Osteoblast (primary cell): ENCODE data around the gene PROM1. TPM values are rescaled to one million over a fixed set of nuclear protein-coding genes. Genes with fewer than 3 reads are reported as not detected.
A peak's percentile ranks its signal among the peaks of the same experiment; 100 is the strongest.

Experiments
- DNase-seq: peaks from one replicate; pipeline ENCODE4 v3.0.0; 2011; ENCODE audit warnings: low spot score, mixed read lengths; ENCODE audit not compliant: insufficient read length; ENCODE audit errors: missing footprints
- H2AFZ ChIP-seq: 2 replicates; pipeline ENCODE4 v1.6.0; 2011; ENCODE audit warnings: mild to moderate bottlenecking, low read length
- H3K27ac ChIP-seq: 2 replicates; pipeline ENCODE4 v1.5.1; 2011; ENCODE audit warnings: mild to moderate bottlenecking, low read depth, low read length, moderate library complexity
- H3K27me3 ChIP-seq: 2 replicates; pipeline ENCODE4 v1.6.0; 2012; ENCODE audit warnings: mild to moderate bottlenecking, control low read depth, inconsistent platforms, low read length, moderate library complexity; ENCODE audit not compliant: insufficient read depth
- H3K36me3 ChIP-seq: 2 replicates; pipeline ENCODE4 v1.5.1; 2011; ENCODE audit warnings: mild to moderate bottlenecking, low read length, control low read depth, moderate library complexity; ENCODE audit not compliant: insufficient read depth
- H3K4me1 ChIP-seq: 2 replicates; pipeline ENCODE4 v1.5.1; 2011; ENCODE audit warnings: mild to moderate bottlenecking, low read length, control low read depth, moderate library complexity; ENCODE audit not compliant: insufficient read depth
- H3K4me2 ChIP-seq: 2 replicates; pipeline ENCODE4 v1.6.0; 2011; ENCODE audit warnings: mild to moderate bottlenecking, low read length; ENCODE audit not compliant: insufficient read depth
- H3K4me3 ChIP-seq: fragments of 200-600 bp; sonication (generic); 3 replicates; pipeline ENCODE4 v1.5.1; 2012; ENCODE audit warnings: mild to moderate bottlenecking, low read length, inconsistent platforms; ENCODE audit not compliant: insufficient read depth
- H3K79me2 ChIP-seq: 2 replicates; pipeline ENCODE4 v1.6.0; 2012; ENCODE audit warnings: mild to moderate bottlenecking, low read length, control low read depth, inconsistent platforms; ENCODE audit not compliant: insufficient read depth
- H3K9me3 ChIP-seq: 2 replicates; pipeline ENCODE4 v1.5.1; 2011; ENCODE audit warnings: low read depth, low read length, control low read depth
- H4K20me1 ChIP-seq: 2 replicates; pipeline ENCODE4 v1.6.0; 2012; ENCODE audit warnings: mild to moderate bottlenecking, low read length, control low read depth; ENCODE audit not compliant: insufficient read depth
- total RNA-seq: library from RNA; depleted of rRNA; stranded (reverse); fragments of >200 nt; gene quantifications from 2 replicates; pipeline ENCODE4 v1.2.3, GENCODE V29; 2012
- TF ChIP-seq, protein P1 (sequence below): IDR thresholded peaks from 2 replicates; pipeline ENCODE4 v1.5.1; 2011; ENCODE audit warnings: mild to moderate bottlenecking, low read depth, low read length, moderate library complexity; ENCODE audit errors: extremely low read depth

Gene PROM1
- total RNA-seq, 1 donor: not detected

DNA sequence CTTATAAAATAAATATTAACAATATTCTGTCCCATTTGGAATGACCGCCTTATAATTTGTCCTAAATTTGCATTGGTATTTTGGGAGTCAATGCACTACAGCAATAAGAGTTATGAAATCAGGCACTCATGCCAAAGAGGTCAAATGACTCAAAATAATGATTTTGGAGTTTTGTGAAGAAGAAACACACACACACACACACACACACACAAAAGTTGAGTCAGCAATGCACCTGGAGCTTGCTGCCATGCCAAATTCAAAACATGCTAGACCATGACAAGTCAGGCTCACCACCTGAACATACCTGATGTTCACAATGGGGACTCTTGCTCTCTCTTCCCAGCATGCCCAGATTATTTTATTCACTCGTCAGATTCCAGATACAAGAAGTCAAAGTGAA lies 56.7 kb downstream of the PROM1 start:
- Histone ChIP-seq H3K4me1 (peaks cover 17% of the 10 kb centered on the region), H2AFZ (no peak overlapping the region), H3K4me3 (no peak overlapping the region), H3K4me2 (no peak overlapping the region), H3K9me3 (no peaks in the 10 kb centered on the region), H4K20me1 (no peaks in the 10 kb centered on the region), H3K27me3 (peaks cover 21% of the 10 kb centered on the region), H3K27ac (no peak overlapping the region), H3K79me2 (no peaks in the 10 kb centered on the region), H3K36me3 (no peaks in the 10 kb centered on the region)
- no peak for DNase-seq
- TF ChIP-seq, protein P1, sequence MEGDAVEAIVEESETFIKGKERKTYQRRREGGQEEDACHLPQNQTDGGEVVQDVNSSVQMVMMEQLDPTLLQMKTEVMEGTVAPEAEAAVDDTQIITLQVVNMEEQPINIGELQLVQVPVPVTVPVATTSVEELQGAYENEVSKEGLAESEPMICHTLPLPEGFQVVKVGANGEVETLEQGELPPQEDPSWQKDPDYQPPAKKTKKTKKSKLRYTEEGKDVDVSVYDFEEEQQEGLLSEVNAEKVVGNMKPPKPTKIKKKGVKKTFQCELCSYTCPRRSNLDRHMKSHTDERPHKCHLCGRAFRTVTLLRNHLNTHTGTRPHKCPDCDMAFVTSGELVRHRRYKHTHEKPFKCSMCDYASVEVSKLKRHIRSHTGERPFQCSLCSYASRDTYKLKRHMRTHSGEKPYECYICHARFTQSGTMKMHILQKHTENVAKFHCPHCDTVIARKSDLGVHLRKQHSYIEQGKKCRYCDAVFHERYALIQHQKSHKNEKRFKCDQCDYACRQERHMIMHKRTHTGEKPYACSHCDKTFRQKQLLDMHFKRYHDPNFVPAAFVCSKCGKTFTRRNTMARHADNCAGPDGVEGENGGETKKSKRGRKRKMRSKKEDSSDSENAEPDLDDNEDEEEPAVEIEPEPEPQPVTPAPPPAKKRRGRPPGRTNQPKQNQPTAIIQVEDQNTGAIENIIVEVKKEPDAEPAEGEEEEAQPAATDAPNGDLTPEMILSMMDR: no peak

DNA sequence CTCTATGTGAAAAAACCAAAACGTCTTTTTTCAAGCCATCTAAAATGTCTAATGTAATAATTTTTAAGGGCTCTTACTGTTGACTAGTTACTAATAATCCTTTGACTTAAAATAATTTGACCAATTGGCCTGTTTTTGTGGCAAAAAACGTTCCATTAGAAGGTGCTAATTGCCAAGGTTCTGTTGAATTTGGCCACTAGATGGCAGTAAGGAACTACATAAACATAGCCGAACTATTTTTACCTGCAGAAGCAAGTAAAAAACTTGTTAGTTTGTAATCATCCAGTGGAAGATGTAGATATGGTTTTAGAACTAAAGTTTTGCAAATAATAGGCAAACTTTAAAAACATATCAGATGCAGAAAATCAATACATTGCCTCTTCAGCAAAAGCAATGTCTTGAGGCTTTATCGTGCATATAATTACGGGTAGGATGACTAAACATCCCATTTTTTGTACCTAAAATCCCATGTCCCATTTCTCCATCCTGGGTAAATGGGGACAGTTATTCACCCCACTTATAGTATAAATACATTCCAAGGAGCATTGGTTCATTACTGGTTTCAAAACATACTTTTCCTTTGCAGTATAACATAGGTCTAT lies 57.6 kb downstream of the PROM1 start:
- Histone ChIP-seq H3K4me1 (peaks cover 17% of the 10 kb centered on the region), H3K79me2 (no peaks in the 10 kb centered on the region), H4K20me1 (no peaks in the 10 kb centered on the region), H3K27me3 (peaks cover 21% of the 10 kb centered on the region), H3K27ac (no peak overlapping the region), H2AFZ (no peak overlapping the region), H3K36me3 (no peaks in the 10 kb centered on the region), H3K4me2 (no peak overlapping the region), H3K9me3 (no peaks in the 10 kb centered on the region), H3K4me3 (no peak overlapping the region)
- no peak for DNase-seq
- TF ChIP-seq, protein P1: peak; percentile 80

DNA sequence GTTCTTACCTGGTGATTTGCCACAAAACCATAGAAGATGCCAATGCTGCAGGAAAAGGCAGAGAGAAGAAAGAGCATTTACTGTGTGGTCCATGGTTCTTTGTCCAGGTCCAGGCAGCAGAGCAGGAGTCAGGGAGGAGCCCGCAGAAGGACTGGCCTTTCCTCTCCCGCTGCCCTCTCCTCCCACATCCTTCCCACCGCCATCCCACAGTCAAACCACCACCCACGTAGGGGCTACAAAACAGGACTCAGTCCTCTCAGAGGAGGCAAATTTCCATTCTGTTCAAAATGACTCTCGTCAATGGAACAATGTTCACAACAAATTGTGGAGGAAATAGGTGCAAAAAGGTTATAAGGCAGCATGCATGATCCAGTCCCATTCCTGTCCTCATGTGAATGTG lies 58.6 kb downstream of the PROM1 start:
- Histone ChIP-seq H3K4me1 (peaks cover 17% of the 10 kb centered on the region), H3K36me3 (no peaks in the 10 kb centered on the region), H3K79me2 (no peaks in the 10 kb centered on the region), H2AFZ (no peak overlapping the region), H3K4me3 (no peak overlapping the region), H4K20me1 (no peaks in the 10 kb centered on the region), H3K27me3 (peaks cover 23% of the 10 kb centered on the region), H3K27ac (no peak overlapping the region), H3K9me3 (no peaks in the 10 kb centered on the region), H3K4me2 (no peak overlapping the region)
- TF ChIP-seq, protein P1: no peak
- DNase-seq: no peak

DNA sequence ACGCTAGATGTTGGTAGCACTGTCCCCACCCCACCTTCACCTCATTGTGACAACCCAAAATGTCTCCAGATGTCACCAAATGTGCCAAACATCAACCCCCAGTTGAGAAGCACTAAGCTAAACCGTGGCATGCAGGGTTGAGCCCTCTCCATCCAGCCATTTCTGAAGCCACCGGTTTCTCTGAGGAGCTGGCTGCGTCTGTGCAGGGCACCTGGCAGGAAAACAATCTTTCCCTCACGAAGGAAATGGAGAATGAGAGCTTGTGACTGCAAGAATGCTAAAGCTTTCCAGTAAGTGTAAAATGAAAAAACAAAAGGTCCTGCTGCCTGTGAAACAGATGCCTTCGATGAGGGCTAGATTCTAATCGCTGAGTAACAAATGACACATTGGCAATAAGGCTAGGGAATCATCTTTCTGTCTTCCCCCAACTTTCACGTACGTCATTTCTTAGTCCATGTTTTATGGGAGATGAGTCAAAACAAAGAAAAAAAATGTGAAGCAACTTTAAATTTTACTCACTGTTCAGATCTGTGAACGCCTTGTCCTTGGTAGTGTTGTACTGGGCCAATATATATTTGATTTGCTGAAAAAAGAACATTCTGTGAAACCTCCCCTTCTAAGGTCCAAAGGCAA lies 59.9 kb downstream of the PROM1 start:
- Histone ChIP-seq H3K4me2 (peak overlapping the region; percentile 7), H3K79me2 (no peaks in the 10 kb centered on the region), H3K4me3 (no peak overlapping the region), H3K36me3 (no peaks in the 10 kb centered on the region), H3K27me3 (peaks cover 31% of the 10 kb centered on the region), H4K20me1 (no peaks in the 10 kb centered on the region), H2AFZ (no peak overlapping the region), H3K9me3 (no peaks in the 10 kb centered on the region), H3K4me1 (peaks cover 11% of the 10 kb centered on the region), H3K27ac (no peak overlapping the region)
- no peak for DNase-seq
- TF ChIP-seq, protein P1: no peak
